PC-9 (cell line): ENCODE data around the gene RBL2. TPM values are rescaled to one million over a fixed set of nuclear protein-coding genes. Genes with fewer than 3 reads are reported as not detected.

Experiments used
- BruUV-seq: library from RNA; stranded (reverse); fragments of 400-500 nt; replicated peaks from 2 replicates; lab custom pipeline; 2021; lab: Mats Ljungman, UMichigan
- CTCF ChIA-PET: fragments of 300-600 bp; sonication (Branson Sonifier 250); formaldehyde crosslinking; loops from one replicate; lab custom pipeline; 2022; ENCODE audit warnings: antibody characterized with exemption; lab: Charles Lee
- POLR2A ChIA-PET: fragments of 300-600 bp; sonication (Branson Sonifier 250); formaldehyde crosslinking; loops from one replicate; lab custom pipeline; 2022; ENCODE audit warnings: antibody characterized with exemption; ENCODE audit not compliant: unreplicated experiment; lab: Charles Lee
- DNase-seq, 2 experiments: peaks; one replicate each; pipeline versions ENCODE4 v3.0.0 to v3.0.0-alpha.2; 2015 to 2022; ENCODE audit warnings: mixed read lengths in 1 of 2
- H2AFZ ChIP-seq: fragments of 200-600 bp; sonication (generic); 2 replicates; pipeline ENCODE4 v1.8.1; 2017; ENCODE audit warnings: antibody characterized with exemption
- H3F3A ChIP-seq: fragments of 200-600 bp; sonication (generic); 2 replicates; pipeline ENCODE4 v1.8.1; 2017; ENCODE audit warnings: antibody characterized with exemption, mild to moderate bottlenecking, low read depth; ENCODE audit not compliant: insufficient read depth
- H3K27ac ChIP-seq: fragments of 200-600 bp; sonication (generic); 2 replicates; pipeline ENCODE4 v1.6.1; 2016; ENCODE audit warnings: mixed run types
- H3K27me3 ChIP-seq: fragments of 200-600 bp; sonication (generic); 2 replicates; pipeline ENCODE4 v1.6.1; 2016; ENCODE audit warnings: low read depth, mixed run types; ENCODE audit not compliant: insufficient read depth
- H3K36me3 ChIP-seq: fragments of 200-600 bp; sonication (generic); 2 replicates; pipeline ENCODE4 v1.6.1; 2016; ENCODE audit warnings: low read depth, mixed run types
- H3K4me1 ChIP-seq: fragments of 200-600 bp; sonication (generic); replicated peaks from 2 replicates; pipeline ENCODE4 v1.6.1; 2016; ENCODE audit warnings: mixed run types; ENCODE audit not compliant: insufficient read depth
- H3K4me2 ChIP-seq: fragments of 200-600 bp; sonication (generic); 2 replicates; pipeline ENCODE4 v1.6.1; 2017; ENCODE audit warnings: mixed run types
- H3K4me3 ChIP-seq: fragments of 200-600 bp; sonication (generic); 2 replicates; pipeline ENCODE4 v1.6.1; 2016; ENCODE audit warnings: mixed run types
- H3K79me2 ChIP-seq: fragments of 200-600 bp; sonication (generic); 2 replicates; pipeline ENCODE4 v1.6.1; 2017; ENCODE audit warnings: low read depth, mixed run types
- H3K9me2 ChIP-seq: fragments of 200-600 bp; sonication (generic); 2 replicates; pipeline ENCODE4 v1.8.1; 2017; ENCODE audit warnings: mild to moderate bottlenecking; ENCODE audit not compliant: insufficient read depth
- H3K9me3 ChIP-seq: fragments of 200-600 bp; sonication (generic); 2 replicates; pipeline ENCODE4 v1.8.1; 2016; ENCODE audit warnings: low read depth; ENCODE audit not compliant: insufficient read depth
- H4K20me1 ChIP-seq: fragments of 200-600 bp; sonication (generic); 2 replicates; pipeline ENCODE4 v1.8.1; 2017; ENCODE audit not compliant: insufficient read depth
- EZH2 ChIP-seq: fragments of 200-600 bp; sonication (generic); IDR thresholded peaks from 2 replicates; pipeline ENCODE4 v1.8.0; 2017; ENCODE audit warnings: antibody characterized with exemption, low read depth
- intact Hi-C: fragments of 100-400 bp; cut with micrococcal nuclease; formaldehyde crosslinking; loops from one replicate; pipeline ENCODE4 v1.10.0; 2022; ENCODE audit not compliant: unreplicated experiment
- total RNA-seq: library from RNA; stranded (reverse); gene quantifications from 2 replicates; pipeline ENCODE4 v1.2.3, GENCODE V29; 2021
- TF ChIP-seq, protein P1 (sequence below): fragments of 200-600 bp; sonication (generic); conservative IDR thresholded peaks from 2 replicates; pipeline ENCODE4 v1.6.1; 2017; ENCODE audit warnings: mixed run types, antibody characterized with exemption, mild to moderate bottlenecking, moderate library complexity

The RBL2 gene
- total RNA-seq, 1 experiment from 2014 or later = 72.0 TPM

DNA sequence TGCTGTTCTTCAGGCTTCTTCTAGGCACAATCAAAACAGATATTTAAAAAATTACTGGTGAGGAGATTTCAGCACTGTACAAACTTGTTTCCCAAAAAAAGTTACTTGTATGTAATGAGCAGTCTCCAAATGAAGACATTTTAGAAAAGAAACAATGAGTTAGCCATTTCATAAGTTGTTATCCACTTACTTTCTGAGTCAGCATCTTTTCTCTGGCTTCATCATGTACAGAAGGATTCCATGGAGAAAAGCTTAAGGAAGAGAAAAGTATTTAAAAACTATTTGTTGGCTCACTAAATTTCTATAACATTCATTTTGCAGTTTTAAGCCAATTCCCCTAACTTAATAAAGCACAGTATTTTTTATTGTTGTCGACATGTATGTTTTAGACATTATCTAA is 58.2 kb downstream of the RBL2 start:
- no TSS peak for BruUV-seq
- CTCF ChIA-PET = no interaction called here
- POLR2A ChIA-PET = no interaction called here
- Histone ChIP-seq H3K79me2 (no peaks in the 10 kb centered on the region), H2AFZ (no peak overlapping the region), H3K4me3 (no peak overlapping the region), H3K4me1 (no peaks in the 10 kb centered on the region), H3K9me2 (no peaks in the 10 kb centered on the region), H3K27ac (no peak overlapping the region), H3K36me3 (peaks cover 42% of the 10 kb centered on the region), H3K9me3 (no peaks in the 10 kb centered on the region), H4K20me1 (no peaks in the 10 kb centered on the region), H3F3A (0 out of 2 replicates have a peak, but pooled peaks cover 5% of the 10 kb centered on the region), H3K4me2 (no peak overlapping the region), H3K27me3 (no peaks in the 10 kb centered on the region)
- TF ChIP-seq, protein P1, sequence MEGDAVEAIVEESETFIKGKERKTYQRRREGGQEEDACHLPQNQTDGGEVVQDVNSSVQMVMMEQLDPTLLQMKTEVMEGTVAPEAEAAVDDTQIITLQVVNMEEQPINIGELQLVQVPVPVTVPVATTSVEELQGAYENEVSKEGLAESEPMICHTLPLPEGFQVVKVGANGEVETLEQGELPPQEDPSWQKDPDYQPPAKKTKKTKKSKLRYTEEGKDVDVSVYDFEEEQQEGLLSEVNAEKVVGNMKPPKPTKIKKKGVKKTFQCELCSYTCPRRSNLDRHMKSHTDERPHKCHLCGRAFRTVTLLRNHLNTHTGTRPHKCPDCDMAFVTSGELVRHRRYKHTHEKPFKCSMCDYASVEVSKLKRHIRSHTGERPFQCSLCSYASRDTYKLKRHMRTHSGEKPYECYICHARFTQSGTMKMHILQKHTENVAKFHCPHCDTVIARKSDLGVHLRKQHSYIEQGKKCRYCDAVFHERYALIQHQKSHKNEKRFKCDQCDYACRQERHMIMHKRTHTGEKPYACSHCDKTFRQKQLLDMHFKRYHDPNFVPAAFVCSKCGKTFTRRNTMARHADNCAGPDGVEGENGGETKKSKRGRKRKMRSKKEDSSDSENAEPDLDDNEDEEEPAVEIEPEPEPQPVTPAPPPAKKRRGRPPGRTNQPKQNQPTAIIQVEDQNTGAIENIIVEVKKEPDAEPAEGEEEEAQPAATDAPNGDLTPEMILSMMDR = no peak
- no peak for TF ChIP-seq EZH2
- DNase-seq = no peak
- intact Hi-C loops = no loop called here

DNA sequence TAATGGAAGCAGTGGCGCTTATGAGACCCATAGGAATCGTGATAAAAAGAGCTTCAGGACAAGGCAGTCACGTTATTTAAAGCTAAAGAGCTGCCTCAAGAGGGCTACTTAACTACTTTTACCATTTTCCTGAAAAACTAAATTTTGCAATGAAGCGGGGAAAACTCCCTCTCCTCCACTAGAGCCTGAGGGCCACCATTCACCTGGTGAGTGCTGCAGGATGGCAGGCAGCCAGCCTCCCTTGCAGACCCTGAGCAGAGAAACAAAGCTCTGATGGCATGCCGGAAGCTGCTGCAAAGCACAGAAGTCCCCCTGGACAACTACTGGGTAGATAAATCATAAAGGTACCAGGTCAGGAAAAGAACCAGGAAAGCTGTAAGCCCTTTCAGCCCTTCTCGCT is 60.4 kb downstream of the RBL2 start:
- H3K4me3 ChIP-seq = no peak overlapping the region
- BruUV-seq = no TSS peak
- H3K9me3 ChIP-seq = no peaks in the 10 kb centered on the region
- H2AFZ ChIP-seq = no peak overlapping the region
- intact Hi-C loops = no loop called here
- H3K36me3 ChIP-seq = peaks cover 42% of the 10 kb centered on the region
- H4K20me1 ChIP-seq = no peaks in the 10 kb centered on the region
- ChIA-PET CTCF (no interaction called here), POLR2A (interaction anchor here (0.6 kb wide), 1 partner anchor 8 kb away, joined by 3 read pairs; the partner anchor contains the start of gene AKTIP)
- peaks cover 7% of the 10 kb centered on the region; the same call in 1 of the 2 replicates for H3K79me2 ChIP-seq
- DNase-seq = no peak
- no peaks in the 10 kb centered on the region for H3F3A ChIP-seq
- H3K27ac ChIP-seq = no peak overlapping the region
- TF ChIP-seq, protein P1 = no peak
- no peak for TF ChIP-seq EZH2
- H3K4me2 ChIP-seq = no peak overlapping the region
- no peaks in the 10 kb centered on the region for H3K9me2 ChIP-seq
- H3K4me1 ChIP-seq = no peaks in the 10 kb centered on the region
- H3K27me3 ChIP-seq = no peaks in the 10 kb centered on the region

DNA sequence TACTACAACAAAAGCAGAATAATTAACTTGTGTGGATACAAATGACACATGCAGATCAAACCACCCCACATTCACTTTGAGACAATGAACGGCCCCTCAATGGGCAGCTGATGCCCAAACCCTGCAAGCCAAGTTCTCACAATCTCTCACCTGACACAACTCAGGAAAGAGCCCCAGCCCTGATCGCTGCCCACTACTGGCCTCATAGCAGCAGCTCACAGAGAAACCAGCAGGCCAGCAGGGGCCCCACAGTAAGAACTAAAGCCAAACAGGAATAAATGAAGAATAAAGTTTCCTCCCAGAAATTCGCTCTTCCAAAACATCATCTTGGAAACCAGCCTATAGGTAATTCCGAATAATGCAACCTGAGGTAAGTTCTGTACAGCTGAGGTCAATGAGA is 61.1 kb downstream of the RBL2 start:
- no peaks in the 10 kb centered on the region for H3K27me3 ChIP-seq
- H3K79me2 ChIP-seq = peaks cover 14% of the 10 kb centered on the region
- no peak overlapping the region for H2AFZ ChIP-seq
- H3K36me3 ChIP-seq = peaks cover 35% of the 10 kb centered on the region
- no peaks in the 10 kb centered on the region for H3F3A ChIP-seq
- H3K27ac ChIP-seq = no peak overlapping the region
- H3K9me2 ChIP-seq = no peaks in the 10 kb centered on the region
- BruUV-seq = no TSS peak
- no peaks in the 10 kb centered on the region for H3K9me3 ChIP-seq
- H3K4me3 ChIP-seq = no peak overlapping the region
- ChIA-PET CTCF (no interaction called here), POLR2A (interaction anchor here (0.6 kb wide), 2 partner anchors 8 to 45 kb away, joined by 3 read pairs; partner anchors contain the start of gene AKTIP)
- TF ChIP-seq, protein P1 = no peak
- no peak for TF ChIP-seq EZH2
- intact Hi-C loops = no loop called here
- H3K4me2 ChIP-seq = no peak overlapping the region
- no peaks in the 10 kb centered on the region for H3K4me1 ChIP-seq
- no peak for DNase-seq
- H4K20me1 ChIP-seq = 0 out of 2 replicates have a peak, but pooled peaks cover under 1% of the 10 kb centered on the region
